GM19397 (cell line): Measurements from ENCODE around the gene PEMT.
"Not testable (repeated sequence)": the region's sequence is repeated elsewhere in the genome, so short reads cannot be mapped to it uniquely, and the experiment has no call there.

Source experiments
- ATAC-seq: cut with Tn5 transposase; IDR thresholded peaks from one replicate; pipeline ENCODE4 v1.9.1; 2021; ENCODE audit warnings: mild to moderate bottlenecking, moderate library complexity; ENCODE audit not compliant: unreplicated experiment

Gene PEMT, protein sequence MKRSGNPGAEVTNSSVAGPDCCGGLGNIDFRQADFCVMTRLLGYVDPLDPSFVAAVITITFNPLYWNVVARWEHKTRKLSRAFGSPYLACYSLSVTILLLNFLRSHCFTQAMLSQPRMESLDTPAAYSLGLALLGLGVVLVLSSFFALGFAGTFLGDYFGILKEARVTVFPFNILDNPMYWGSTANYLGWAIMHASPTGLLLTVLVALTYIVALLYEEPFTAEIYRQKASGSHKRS

DNA sequence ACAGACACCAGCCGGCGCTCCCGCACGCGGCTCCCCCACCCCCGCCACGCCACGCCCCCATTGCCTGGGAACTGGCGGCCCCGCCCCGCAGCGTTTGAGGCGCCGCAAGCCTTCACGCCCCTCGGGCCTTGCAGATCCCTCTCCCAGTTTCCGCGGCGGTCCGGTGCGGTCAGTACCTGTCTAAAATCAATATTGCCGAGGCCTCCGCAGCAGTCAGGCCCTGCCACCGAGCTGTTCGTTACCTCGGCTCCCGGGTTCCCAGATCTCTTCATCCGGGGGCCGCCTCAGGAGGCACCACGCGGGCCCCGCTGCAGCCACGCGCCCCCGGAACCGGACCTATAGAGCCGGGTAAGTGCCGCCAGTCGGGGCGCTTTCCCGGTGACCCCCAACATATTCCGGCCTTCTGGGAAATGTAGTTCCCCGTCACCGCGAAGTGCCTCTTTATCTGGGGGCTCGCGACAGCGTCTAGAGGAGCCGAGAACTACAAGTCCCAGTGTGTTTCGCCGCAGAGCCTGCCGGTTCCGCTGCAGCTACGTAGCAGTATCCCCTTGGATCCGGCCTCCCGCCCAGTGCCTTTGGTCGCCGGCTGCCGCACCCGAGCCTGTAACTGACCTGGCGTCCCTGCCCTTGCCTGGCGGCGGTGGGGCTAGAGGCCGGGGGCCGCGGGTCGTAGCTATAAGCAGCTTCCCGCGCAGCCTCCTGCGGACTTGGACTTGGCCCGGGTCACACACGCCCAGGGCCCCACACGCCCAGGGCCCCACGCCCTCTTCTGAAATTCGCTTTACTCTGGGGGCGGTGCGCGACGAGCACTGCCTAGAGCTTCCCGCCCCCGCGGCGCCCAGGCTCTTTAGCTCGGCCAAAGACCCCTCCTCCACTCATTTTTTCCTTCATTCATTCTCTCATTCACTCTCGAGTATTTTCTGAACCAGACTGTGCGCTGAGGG is at the start of gene PEMT:
Gene PEMT (minus strand): TSS at position 354 of the 944 bp plus-strand sequence. CDS start 82 bp downstream, at position 272.
- peak; percentile 93 for ATAC-seq

DNA sequence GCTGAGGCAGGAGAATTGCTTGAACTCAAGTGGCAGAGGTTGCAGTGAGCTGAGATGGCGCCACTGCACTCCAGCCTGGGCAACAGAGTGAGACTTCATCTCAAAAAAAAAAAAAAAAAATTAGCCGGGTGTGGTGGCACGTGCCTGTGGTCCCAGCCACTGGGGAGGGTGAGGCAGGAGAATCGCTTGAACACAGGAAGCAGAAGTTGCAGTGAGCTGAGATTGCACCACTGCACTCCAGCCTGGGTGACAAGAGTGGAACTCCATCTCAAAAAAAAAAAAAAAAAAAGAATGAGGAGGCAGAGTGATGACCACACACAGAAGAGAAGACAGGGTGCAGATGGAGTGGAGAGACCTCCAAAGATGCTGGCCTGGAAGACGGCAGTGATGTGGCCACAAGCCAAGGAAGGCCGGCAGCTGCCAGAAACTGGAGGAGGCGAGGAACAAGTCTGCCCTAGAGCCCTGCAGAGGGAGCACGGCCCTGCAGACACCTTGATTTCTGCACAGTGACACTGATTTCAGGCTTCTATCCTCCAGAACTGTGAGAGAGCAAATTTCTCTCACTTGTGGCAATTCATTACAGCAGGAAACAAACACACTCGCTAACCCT is 48.3 kb upstream of the PEMT start:
- not testable (repeated sequence) for ATAC-seq

DNA sequence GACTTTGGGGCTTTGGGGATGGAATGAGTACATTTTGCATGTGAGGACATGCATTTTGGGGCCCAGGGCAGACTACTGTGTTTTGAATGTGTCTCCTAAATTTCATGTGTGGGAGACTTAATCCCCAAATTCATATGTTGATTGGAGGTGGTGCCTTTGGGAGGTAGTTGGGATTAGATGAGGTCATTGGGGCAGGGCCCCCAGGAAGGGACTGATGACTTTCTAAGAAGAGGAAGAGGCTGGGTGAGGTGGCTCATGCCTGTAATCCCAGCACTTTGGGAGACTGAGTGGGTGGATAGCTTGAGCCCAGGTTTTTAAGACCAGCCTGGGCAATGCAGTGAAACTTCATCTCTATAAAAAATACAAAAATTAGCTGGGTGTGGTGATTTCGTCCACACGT is 47.0 kb upstream of the PEMT start:
- no peak for ATAC-seq

DNA sequence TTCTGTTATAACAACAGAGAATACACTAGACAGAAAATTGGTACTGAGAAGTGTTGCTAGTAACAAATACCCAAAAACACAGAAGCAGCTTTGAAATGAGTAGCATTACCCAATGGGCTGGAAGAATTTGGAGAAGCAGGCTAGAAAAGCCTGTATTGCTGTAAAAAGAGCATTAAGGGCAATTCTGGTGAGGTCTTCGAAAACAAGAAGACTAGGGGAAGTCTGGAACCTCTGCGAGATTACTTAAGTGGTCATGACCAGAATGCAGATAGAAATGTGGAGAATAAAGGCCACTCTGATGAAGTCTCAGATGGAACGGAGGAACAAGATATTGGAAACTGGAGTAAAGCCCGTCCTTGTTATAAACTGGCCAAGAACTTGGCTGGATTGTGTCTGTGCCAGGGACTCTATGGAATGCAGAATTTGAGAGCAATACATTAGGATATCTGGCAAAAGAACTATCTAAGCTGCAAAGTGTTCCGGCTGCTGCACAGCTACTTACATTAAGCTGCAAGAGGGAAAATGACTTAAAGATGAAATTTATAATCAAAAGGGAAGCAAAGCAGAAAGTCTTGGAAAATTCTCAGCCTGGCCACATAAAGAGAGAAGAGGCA is 44.9 kb upstream of the PEMT start:
- ATAC-seq, result no peak

DNA sequence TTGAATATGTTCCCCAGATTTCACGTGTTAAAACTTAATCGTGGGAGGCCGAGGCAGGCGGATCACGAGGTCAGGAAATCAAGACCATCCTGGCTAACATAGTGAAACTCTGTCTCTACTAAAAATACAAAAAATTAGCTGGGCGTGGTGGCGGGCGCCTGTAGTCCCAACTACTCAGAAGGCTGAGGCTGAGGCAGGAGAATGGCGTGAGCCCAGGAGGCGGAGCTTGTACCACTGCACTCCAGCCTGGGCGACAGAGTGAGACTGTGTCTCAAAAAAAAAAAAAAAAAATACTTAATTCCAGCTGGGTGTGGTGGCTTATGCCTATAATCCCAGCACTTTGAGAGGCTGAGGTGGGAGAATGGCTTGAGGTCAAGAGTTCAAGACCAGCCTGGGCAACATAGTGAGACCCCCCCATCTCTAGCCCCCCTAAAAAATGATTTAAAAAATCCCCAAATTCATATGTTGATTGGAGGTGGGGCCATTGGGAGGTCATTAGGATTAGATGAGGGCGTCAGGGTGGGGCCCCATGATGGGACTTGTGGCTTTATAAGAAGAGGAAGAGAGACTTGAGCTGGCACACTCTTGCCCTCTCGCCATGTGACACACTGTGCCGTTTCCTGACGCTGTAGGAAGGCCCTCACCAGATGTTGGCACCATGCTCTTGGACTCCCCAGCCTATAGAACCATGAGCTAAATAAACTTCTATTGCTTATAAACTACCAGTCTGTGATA is 44.2 kb upstream of the PEMT start:
- not testable (repeated sequence) for ATAC-seq

DNA sequence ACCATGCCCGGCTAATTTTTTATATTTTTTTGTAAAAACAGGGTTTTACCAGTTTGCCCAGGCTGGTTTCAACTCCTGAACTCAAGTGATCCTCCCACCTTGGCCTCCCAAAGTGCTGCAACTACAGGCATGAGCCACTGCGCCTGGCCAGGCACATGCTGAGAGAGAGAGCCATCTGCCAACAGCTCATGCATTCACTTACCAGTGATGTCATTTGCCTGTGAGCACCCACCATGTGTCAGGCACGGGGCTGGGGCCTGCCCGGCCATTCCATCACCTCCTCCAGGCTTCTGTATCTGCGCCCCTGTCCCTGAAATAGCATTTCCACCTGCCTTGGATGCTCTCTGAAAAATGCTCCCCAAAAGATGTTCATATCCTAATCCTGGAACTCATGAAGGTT is 43.6 kb upstream of the PEMT start:
- no peak for ATAC-seq

DNA sequence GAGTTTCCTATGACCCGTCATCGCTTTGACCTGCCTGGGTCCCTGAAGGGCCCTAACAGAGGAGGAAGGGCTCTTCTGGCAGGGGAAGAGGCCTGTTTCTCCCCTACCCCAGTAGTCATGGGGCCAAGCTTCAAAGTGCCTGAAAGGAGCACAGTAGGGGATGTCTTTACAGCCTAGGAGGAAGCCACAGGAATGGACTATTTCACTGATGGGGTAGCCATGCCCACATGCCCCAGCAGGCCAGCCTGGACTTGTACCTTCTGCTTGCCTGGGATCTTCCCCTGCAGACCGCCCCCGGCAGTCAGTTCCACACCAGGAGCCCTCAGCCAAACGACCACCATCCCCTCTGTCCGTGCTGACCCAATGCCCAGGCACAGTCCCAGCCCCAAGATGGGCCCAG is 41.8 kb upstream of the PEMT start:
- no peak for ATAC-seq

DNA sequence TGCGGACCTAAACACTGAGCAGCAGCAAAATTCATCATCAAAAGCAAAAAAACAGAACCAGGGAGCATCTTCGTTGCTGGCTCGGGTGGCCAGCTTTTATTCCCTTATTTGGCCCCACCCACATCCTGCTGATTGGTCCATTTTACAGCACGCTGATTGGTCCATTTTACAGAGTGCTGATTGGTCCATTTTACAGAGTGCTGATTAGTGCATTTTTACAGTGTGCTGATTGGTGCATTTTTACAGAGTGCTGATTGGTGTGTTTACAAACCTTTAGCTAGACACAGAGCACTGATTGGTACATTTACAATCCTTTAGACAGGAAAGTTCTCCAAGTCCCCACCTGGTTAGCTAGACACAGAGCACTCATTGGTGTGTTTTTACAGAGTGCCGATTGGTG is 41.2 kb upstream of the PEMT start:
- not testable (repeated sequence) for ATAC-seq

DNA sequence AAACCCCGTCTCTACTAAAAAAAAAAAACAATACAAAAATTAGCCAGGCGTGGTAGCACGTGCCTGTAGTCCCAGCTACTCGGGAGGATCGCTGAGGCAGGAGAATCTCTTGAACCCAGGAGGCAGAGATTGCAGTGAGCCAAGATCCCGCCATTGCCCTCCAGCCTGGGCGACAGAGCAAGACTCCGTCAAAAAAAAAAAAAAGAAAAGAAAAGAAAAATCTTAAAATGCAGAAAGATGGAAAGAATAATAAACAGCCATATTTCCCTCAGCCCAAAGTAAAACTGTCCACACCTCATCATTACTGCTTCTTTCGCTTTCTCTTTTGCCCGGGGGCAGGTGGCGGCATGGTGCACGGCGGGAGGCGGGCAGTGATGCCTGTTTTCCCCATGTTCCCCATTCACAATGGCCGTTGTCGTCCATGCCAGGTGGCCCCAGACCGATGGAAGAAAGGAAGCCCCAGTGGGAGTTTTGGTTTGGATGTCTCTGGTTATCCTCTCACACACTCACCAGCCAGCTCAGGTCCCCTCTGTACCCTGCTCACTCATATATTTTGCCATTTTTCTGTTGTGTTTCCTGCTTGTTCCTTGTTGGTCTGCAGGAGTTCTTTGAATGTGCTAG is 37.0 kb upstream of the PEMT start:
- no peak for ATAC-seq

DNA sequence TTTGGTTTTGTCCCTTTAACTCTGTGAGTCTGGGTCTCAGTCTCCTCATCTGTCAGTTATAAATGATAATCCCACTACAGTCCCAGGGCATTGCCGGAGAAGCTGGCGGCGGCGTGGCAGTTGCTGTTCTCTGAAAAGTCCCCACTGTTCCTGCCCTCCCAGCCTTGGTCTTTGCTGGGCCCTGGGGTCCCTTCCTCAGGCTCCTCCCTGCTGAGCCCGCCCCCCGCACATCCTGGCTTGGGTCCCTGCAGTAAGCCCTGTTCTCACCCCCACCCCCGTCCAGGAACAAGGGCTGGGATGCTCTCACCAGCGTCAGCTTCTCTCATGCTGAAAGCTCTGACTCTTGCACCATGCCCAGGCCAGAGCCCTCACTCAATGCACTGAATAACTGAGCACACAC is 35.3 kb upstream of the PEMT start:
- ATAC-seq, result no peak

DNA sequence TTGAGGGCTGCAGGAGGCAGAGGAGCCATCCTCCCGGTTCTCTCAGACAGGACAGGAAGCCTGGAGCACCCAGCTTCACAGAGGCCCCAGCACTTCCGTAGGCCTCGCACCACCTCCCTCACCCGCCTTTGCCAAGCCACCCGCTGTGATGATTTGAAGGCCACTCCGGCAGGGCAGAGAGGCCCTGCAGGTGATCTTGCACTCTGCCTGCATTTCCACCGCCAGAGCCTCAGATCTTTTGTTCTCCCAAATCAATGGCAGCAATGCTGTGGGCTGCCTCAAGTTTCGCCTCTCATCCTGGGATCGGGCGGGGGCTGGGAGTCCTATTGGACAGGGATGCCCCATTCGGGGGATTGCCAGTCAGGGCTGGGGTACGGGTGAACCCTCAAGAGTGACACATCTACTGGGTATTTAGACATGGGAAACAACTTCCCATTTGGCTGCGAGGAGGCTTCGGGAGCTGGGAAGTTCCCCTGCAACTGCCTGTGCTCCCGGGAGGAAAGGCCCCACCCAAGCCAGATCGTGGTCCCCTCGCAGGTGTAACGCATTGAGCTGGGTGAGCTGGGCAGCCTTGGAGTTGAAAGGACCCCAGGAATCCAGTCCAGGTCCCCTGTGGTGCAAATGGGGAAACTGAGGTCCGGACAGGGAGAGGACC is 34.8 kb upstream of the PEMT start:
- ATAC-seq, result no peak

DNA sequence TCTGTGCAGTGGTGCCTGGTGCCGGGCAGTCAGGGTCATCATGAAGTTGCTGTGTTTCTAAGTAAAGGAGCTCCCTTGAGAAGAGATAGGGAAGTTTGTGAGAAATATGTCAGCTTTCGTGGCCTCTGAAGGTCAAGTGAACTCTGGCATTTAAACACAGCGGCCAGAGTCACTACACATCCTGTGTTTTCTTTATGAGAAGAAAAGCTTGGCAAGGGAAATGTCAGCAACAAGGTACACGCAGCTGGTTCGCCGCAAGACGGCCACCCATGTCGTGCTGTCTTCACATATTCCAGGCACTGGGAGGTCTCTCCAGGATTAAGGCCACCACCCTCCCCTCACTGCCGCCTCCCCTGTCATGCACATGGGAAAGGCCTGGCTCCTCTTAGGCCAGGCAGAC is 33.2 kb upstream of the PEMT start:
- ATAC-seq, result no peak

DNA sequence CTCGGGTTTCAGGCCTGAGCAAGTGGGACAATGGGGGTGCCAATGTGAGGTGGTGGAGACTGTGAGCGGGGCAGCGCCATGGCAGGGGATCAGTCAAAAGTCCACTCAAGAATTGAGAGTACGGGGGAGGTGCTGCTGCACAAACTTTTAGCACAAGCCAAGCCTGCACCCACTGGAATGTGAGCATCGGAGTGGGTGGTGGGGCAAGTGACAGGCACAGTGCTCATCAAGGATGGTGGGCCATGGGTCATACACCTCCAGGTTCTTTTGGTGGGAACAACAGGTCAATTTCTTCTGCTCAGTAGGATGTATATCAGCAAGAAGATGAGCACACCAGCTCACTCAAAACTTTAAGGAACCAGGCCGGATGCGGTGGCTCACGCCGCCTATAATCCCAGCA is 32.4 kb upstream of the PEMT start:
- no peak for ATAC-seq

DNA sequence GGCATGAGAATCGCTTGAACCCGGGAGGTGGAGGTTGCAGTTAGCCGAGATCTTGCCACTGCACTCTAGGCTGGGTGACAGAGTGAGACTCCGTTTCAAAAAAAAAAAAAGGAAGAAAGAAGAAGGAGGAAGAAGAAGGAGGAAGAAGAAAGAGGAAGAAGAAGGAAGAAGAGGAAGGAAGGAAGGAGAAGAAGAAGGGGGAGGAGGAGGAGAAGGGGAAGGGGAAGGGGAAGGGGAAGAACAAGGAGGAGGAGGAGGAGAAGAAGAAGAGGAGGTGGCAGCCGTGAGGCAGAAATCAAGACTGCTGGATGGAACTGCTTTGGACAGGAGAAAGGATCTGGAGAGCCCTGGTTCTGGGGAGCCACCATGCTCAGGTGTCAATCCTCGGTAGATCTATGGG is 29.7 kb upstream of the PEMT start:
- ATAC-seq, result no peak

DNA sequence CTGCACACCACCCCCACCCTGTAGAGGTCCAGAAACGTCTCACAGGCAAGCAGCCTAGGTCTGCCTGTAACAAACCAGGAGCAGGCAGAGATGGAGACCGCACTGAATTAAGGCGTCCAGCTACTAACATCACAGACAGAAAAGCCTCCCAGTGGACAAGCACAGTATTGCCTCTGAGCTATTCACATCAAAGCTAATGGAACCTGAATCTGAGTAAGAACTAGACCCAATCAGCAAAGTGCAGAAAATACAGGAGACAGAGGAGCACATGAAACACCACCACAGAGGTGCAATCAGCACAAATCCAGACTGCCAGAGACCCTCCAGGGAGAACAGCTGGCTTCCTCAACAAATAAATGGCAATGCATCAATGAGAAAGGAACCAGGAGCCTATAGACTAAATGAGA is 22.2 kb upstream of the PEMT start:
- ATAC-seq, result no peak

DNA sequence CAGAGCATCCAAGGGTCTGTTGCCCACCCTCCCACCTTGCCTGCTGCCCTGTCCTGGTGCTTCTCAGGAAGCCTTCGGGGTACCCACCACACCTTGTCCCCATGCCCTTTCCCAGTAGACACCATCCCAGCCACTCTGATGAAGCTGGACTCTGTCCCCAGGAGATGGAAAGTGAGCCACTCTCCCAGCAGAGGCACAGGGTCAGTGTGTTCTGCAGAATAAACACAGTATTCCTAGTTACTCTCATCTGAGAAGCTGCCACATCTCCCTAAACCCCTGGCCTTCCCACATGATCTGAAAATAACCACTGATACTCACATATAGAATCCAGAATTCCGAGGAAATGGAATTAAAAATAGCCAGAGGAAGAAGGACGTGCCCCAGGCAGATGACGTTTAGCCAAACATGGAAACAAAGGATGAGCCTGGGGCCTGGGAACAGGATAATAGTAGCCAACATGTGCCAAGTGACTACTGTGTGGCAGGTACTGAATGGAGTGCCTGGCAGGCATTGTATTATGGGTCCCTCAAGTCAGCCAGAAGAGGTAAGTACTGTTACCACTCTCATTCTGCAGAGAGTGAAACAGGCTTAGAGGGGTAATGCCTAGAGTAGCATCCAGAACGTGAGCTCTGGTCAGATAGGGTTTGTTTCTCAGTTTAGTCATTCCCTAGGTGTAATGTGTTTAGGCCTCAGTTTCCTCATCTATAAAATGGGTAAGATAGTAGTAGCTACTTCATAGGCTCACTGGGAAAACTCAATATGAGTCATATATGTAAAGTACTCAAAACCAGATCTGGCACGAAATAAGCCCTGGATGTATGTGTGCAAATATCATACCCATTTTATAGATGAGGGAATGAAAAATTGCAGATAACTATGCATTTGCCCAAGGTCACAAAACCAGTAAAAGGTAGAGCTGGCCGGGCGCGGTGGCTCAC is 20.8 kb upstream of the PEMT start:
- no peak for ATAC-seq

DNA sequence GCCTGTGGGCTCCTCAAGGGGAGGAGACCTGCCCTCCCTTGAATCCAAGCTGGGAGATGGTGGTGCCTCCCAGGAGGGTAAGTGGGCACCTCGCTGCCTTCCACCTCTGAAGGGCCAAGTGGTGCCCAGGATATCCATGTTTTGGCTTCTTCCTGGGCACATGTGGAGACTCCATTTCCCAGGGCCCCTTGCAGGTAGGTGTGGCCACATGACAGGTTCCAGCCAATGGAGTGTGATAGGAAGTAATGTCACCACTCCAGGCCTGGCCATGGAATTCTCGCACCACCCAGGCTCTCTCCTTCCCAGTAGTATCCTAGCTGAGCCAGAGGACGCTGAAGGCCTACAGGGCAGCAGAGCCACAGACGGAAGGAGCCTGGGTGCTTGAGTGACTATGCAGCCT is 17.6 kb upstream of the PEMT start:
- ATAC-seq, result no peak

DNA sequence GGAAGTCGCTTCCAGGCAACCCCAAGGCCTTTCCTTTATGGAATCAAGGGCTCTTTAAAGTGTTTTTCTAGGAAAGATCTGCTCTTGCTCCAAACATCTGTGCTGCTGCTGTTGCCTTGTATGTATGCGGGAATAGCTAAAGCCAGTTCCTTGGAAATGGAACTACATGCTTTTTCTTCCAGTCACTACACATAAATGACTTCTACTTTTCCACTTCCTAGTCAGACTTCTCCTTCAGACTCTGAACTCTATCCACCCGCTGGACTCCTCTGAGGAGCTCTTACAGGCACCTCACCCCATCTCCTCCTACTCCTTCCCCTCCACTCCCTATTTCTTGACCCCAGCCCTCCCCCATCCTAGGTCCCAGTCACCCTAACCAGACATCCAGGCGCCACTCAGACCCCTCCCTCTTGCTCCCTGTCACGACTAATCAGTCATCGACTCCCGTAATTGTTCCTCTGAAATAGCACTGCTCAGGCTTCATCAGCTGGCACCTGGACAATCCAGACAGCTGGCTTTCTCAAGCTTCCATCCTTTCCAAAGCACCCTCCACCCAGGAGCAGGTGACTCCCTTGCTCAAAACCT is 15.0 kb upstream of the PEMT start:
- ATAC-seq, result no peak
